HG02973 (cell line): ENCODE data around the gene FABP1.

Experiments used
- ATAC-seq: cut with Tn5 transposase; IDR thresholded peaks from one replicate; pipeline ENCODE4 v1.9.1; 2021; ENCODE audit warnings: moderate library complexity; ENCODE audit not compliant: unreplicated experiment

FABP1 gene

DNA sequence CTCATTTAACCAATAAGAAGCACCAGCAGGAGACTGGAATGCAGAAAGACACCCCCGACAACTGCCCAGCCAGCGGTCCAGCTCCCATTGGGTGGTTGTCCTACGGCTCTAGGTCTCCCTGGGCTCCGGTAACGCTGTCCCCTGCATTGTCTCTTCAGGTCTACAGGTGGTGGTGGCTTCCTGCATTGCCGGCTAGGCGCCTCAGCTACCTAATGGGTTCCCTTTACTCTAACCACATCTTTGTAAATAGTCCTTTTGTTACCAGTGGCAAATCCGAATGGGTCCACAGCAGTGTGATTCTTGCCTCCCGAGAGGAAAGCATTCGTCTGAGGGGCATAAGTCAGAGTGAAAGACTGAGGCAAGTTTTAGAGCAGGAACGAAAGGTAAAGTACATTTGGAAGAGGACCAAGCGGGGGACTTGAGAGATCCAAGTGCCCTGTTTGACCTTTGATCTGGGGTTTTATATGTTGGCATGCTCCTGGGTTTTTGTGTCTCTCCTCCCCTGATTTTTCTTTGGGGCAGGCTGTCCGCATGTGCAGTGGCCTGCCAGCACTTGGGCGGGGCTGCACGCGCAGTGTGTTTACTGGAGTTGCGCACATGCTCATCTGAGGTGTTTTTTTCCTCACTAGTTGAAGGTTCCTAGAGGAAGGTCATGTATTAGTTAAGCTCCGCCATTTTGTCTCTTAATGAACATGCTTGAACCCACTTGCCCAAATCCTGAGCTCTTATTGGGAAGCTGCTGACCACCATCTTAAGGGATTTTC, 11.0 kb downstream of the FABP1 start:
- ATAC-seq: no peak

DNA sequence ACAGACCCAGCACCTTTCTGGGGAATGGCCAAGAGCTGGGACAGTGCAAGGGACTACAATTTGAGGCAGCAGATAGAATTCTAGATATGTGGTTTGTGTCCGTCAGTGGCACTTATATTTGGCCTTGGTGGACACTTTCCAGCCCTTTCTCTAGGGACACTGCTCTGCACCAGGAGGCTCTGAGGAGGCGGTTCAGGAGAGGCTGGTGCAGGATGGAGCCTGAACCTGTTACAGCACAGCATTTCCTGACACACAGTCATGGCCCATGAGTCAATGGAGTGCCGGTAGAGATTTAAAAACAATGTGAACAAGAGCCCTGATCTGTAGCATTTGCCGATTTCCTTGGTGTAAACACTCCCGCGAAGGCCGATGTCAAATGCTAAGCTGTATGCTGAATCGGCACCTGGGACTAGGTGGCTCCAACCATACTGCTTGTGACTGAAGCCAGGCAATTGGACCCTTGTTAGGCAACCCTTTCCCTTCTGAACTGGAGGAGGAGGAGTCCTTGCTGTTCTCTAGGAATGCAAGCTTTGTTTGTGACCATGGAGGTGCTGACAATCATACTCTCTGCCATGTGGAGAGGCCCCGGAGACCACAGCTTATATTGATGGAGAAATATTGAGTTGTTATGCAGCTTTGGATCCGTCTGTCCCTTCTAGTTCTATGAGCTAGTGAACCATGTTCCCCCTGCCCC, 11.9 kb downstream of the FABP1 start:
- no peak for ATAC-seq

DNA sequence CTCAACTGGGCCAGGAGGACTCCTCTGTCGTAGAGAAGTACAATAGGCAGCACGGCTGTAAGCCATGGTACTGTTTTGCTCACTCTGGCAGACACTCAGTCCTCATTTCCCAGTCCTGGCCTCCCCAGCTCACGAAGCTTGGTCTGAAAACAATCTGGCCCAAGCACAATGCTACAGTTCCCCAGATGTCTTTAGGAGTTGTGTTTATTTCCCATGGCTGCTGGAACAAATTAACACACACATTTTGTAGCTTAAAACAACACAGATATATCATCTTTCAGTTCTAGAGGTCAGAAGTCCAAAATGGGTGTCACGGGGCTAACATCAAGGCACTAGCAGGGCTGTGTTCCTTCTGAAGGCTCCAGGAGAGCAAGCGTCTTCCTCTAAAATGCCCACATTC, 13.0 kb downstream of the FABP1 start:
- no peak for ATAC-seq

DNA sequence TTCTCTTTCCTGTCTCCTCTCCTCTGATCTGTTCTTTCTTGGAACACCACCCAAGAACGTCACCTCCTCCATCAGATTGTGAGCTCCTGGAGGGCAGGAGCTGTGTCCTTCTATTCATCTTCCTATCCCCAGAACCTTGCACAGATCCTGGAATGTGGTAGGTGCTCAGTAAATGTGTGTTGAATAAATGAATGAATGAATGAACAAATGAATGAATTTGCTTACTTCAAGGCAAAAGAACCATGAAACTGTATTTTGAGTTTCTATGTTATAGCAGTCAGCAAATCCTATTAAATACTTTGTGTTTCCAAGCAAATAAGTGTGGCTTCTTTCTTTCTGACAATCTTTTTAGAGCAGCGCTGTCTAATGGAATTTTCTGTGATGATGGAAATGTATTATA, 14.8 kb downstream of the FABP1 start:
- no peak for ATAC-seq

DNA sequence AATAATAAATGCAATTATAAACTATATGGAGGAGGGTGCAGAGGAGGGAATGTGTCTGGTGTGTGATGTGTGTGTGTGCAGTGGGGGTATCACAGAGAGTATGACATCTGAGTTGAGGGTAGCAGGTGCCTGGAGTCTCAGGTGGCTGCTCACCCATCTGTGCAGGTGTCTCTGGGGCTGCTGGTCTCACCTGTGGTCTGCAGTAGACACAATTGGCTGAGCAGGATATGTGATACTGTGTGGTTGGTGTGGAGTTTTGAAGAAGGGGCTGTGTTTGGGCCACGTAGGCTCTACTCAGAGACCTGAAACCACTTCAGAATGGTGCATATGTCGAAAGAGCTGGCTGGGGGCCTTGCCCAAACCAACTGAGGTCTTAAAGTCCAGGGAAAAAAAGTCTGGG, 17.0 kb downstream of the FABP1 start:
- no peak for ATAC-seq

DNA sequence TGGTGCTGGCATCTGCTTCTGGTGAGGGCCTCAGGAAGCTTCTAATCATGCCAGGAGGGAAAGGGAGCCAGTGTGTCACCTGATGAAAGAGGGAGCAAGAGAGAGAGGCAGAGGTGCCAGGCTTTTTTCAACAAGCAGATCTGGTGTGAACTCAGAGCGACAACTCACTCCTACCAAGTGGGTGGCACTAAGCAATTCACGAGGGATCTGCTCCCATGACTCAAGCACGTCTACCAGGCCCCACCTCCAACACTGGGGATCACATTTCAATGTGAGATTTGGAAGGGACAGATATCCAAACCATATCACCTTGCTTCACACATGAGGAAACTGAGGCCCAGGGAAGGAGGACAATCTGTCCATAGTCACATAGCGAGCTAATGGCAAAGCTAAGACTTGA, 19.1 kb downstream of the FABP1 start:
- ATAC-seq: no peak

DNA sequence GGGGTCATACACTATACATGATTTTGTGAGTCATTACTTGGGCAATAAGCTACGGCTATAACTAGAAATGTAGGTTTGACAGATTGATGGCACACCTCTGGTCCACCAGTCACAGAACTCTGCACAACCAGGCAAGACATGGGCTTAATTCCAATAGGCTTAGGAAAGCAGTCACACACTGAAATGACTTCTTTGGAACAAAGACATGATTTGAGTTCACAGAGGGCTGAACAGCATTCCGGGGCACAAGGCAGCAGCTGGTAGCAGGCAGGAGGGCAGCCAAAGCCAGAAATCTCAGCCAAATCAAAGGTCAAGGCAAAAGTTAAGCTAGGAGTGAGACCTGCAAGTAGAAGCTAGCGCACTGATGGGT, 27.4 kb downstream of the FABP1 start:
- no peak for ATAC-seq

DNA sequence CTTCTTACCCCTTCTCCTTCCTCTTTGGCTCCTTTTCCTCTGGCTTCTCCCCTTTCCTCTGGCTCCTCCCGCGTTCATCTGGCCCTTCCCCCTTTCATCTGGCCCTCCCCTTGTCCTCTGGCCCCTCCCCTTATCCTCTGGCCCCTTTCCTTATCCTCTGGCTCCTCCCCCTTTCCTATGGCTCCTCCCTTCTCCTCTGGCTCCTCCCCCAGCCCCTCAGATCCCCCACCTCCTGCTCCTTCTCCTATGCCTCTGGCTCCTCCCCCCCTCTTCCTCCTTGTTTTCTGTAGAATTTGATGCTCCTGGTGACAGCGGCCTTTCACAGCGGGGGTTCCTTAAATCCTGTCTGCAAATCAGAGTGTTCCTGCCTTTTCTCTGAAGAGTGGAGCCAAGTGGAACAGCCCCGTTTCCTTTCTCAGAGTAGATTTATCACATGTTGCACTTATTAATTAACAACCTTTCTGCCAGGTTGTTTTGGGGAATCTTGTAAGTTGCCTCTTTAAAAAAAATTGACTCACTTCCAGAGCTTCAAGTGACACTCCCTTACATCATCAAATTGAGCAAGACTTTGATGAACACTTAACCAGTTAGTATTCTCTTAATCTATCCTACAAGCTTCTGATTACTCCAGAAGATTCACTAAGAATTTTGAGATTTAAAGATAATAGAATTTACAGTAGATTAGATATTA, 27.9 kb downstream of the FABP1 start:
- ATAC-seq: no peak

DNA sequence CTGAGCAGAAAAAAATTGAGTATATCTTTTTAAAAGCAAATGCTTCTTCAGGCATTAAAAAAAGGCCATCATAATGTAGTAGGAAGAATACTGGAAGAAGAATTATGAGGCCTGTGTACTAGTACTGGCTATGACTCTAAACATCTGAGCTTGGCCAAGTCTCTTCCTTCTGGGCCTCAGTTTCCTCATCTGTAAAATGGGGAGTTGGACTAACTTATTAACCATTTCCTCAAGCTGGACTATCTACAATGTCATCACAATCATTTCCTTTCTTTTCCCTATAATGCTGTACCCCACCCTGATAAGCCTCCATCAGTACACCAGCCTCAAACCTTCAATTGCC, 29.3 kb downstream of the FABP1 start:
- no peak for ATAC-seq

DNA sequence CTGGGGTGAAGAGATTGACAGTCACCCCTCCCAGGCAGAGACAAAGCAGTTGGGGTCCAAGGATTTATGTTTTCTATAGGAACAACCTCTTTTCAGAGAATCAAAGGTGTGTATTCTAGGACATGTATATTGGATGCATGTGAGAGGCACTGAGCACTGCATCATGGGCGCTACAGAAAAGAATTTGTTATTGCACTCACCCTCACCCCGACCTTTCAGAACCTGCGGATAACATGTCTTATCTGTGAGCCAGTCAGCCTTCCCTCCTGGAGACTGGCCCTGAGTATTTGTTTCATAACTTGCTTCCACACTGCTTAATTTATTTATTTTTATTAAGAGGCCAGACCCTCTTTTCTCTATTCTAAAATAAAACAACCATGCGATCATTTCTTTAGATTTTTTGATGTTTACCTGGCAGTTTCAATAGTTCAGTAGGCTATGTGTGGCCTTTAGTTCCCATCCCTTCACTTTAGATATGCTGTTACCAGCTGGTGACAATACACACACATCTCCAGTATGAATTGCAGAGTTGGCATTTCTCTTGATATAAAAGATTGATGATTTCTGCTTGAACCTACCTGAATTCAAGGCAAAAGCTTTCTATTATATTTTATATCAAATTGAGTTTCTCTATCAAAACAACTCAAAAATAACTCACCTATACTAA, 29.8 kb downstream of the FABP1 start:
- ATAC-seq: no peak

DNA sequence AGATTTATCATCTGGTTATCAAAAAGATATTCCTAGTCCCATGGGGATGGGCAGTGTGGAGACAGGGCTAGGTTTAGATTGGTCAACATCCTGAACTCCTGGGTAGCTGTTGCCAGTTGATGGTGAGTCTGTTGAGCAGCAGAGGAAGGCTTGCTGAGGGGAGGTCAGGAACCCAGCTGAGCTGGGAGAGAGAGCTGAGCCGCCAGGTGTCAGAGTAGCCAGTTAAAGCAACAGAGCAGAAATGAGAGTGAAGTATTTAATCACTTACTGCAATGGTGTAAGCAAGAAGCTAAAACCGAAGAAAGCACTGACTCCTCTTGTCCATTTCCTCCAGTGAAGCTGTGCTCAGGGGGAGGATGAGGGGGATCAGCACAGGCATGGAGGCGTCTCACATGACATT, 30.7 kb downstream of the FABP1 start:
- no peak for ATAC-seq

DNA sequence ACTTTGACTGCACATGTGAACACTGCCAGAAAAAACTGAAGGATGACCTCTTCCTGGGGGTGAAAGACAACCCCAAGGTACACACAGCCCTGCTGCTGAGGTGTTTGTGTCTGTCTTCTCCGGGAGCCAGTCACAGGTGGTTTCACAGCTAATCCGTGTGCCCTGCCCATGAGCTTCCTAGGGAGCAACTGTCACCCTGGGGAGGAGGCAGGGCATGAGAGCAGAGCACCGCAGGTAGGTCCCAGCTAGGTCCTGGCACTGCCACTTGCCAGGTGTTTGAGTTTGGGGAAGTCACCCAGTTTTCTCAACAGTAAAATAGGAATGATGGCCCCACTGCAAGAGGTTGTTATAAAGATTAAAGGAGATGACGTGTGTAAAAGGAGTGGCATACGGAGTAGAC, 31.2 kb downstream of the FABP1 start:
- no peak for ATAC-seq

DNA sequence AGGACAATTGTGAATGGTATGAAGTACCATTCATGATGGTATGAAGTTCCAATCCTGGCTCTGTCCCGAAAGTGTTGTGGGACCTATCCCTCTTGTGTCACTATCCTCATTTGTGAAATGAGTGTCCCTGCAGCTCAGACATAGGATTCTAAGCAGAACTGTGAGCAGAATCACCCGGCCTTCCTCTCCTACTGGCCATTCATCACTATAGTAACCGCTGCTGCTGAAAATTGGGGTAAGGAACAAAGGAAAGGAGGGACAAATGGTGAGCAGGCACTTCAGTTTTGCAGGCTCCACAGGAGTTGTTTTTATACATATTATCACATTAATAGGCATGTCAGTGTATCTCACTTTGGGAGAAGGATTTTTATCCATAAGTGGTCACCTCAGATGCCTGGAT, 32.8 kb downstream of the FABP1 start:
- no peak for ATAC-seq

DNA sequence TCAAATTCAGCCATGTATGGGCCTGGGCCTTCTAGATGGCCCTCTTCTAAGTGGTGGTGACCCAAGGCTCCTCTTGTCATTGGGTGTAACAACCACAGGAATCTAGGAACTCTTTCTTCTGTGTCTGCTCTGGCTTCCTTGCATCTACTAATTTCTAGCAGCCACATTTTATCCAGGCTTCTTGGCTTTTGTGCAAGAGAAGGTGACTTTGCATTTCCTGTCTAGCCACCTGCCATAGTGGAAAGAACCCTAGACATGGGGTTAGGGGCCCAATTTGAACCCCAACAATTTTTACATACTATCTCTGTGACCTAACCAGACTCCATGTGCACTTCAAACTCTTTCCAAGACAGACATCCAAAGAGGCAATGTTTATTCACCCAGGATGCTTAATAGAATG, 35.1 kb downstream of the FABP1 start:
- ATAC-seq: no peak

DNA sequence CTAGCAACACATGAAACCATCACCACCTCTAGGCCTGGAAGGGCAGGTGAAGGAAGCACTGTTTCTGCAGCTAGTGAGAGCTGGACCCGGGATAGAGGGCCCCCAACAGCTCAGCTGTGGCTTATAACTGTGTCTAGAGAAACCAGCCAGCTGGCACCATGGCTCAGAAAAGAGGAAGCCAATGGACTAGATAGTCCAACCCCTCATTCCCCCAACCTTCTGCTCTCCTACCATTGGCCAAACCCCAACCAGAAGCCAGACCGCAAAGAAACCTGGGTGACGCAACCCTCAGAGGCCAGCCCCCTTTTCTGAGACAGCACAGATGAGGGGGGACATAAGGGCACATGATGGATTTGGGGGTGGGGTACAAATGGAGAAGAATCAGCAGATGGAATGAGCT, 35.9 kb downstream of the FABP1 start:
- no peak for ATAC-seq

DNA sequence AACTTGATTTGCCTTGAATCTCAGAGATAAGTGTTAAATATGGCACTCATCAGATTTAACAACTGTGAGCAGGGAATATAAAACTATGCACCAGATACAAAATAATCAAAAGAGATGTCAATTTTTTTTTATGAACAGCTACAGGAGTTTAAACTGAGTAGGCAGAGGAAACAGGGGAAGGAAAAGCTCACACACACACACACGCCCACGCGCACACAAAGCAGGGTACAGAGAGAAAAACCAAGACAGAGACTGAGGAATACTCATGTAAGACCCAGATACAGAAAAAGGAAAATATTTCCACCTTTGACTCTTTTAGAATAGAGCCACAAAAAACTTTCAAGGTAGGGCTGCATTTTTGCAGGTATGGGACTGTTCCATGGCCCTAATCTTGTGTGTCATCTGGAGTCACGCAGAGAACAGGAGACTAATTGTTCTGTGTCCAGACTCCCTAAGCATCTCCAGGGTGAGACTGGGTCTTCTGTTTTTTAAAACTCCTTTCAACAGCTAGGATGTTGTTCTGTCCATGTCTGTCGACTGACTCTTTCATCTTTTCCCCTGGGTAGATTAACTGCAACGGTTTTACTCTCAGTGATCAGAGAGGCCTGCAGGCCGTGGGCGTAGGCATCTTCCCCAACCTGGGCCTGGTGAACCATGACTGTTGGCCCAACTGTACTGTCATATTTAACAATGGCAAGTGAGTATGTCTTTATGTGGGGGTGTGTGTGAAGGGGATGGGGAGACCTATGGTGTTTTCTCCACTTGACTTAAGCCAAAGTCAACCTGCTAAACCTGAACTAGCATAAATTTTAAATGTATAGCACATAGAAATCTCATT, 37.2 kb downstream of the FABP1 start:
- no peak for ATAC-seq

DNA sequence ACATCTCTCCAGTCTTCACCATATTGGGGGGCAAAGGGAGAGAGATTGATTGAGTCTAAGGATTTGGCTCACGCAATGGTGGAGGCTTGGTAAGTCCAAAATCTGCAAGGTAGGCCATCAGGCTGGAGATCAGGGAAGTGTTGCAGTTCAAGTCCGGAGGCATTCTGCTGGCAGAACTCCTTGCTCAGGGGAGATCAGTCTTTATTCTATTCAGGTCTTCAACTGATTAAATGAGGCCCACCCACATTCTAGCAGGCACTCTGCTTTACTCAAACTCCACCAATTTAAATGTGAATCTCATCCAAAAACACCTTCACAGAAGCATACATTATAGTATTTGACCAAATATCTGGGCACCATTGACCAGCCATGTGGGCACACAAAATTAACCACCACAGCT, 38.9 kb downstream of the FABP1 start:
- ATAC-seq: no peak

DNA sequence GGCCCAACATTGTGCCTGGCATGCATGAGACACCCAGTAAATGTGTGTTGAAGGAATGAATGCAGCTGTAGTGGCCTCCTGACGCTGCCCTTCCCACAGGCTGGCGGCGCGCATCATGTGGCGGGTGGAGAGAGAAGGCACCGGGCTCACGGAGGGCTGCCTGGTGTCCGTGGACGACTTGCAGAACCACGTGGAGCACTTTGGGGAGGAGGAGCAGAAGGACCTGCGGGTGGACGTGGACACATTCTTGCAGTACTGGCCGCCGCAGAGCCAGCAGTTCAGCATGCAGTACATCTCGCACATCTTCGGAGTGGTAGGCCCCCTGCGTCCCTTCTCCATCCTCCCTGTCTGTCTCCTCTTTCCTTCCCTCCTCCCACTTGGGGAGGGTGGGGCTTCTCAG, 40.1 kb downstream of the FABP1 start:
- ATAC-seq: no peak

DNA sequence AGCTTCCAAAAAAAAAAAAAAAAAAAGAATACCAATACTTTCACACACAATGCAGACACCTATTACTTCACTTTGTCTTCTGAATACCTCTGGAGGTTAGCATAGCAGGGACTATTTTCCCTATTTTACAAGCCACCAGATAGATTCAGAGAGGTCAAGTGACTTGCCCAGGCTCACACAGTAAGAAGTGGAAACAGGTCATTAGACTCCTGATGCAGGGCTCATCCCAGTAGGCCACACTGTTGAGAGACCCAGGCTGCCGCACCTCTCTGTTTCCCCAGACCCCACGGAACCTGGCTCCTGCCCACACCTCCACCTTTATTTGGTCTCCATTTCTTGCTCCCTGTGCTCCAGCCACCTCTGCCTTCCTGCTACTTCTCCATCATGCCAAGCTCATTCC, 40.8 kb downstream of the FABP1 start:
- ATAC-seq: no peak

DNA sequence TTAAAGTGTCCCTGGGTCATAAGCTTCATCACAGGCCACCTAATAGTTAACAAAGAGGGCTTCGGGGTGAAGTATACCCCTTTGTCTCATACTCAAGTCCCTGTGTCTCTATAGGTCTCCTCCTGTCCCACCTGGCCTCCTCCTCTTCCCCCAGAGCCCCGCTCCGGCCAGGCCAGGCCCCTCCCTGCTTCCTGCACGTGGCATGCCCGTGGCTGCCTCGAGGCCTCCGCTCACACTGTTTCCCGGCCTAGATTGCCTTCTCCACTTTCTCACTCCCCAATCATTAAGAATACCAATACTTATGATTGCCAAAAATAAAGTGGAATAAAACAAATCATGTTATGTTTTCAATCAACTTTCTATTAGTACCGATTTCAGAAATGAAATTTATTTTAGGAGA, 41.5 kb downstream of the FABP1 start:
- ATAC-seq: no peak

DNA sequence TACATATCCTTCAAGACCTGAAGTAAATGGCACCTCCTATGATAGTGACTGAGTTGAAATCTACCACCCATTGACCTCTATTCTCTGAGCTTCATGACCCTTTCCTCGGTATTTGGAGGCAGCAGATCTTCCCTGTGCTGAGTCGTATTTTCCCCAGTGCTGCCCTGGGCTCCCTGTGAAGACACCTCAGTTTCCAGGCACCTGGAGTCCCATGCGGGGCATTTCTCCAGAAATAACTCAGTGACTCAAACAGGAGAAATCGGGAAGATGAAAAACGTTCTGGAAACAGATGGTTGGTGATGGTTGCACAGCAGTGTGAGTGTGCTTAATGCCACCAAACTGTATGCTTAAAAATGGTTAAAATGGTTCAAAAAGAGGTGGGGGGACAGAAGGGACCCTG, 42.3 kb downstream of the FABP1 start:
- ATAC-seq: no peak
